SK-N-SH (cell line): ENCODE measurements around the gene MIF. TPM values are rescaled to one million over a fixed set of nuclear protein-coding genes. Genes with fewer than 3 reads are reported as not detected.

Experiments used
- CTCF ChIA-PET: fragments of 300-600, 350-600 bp; formaldehyde crosslinking; extraction: SDS; loops from one replicate; lab custom pipeline; 2021; lab: Yijun Ruan, JAX
- POLR2A ChIA-PET: fragments of 350-600 bp; sonication (Branson Sonifier 250); formaldehyde crosslinking; extraction: SDS; loops from one replicate; lab custom pipeline; 2020; ENCODE audit warnings: antibody characterized with exemption, inconsistent platforms; lab: Yijun Ruan, JAX
- DNase-seq: peaks from one replicate; pipeline ENCODE4 v3.0.0; 2012
- H2AFZ ChIP-seq: fragments of 200-600 bp; sonication (generic); 2 replicates; pipeline ENCODE4 v1.8.1; 2016; ENCODE audit warnings: antibody characterized with exemption, mild to moderate bottlenecking, low read depth
- H3F3A ChIP-seq: fragments of 200-600 bp; sonication (generic); replicated peaks from 2 replicates; pipeline ENCODE3; 2016; ENCODE audit warnings: antibody characterized with exemption, mild to moderate bottlenecking; ENCODE audit not compliant: insufficient read depth
- H3K27ac ChIP-seq, 2 experiments: fragments of 200-500 bp in 1 of 2; fragments of 200-600 bp in 1 of 2; sonication (Bioruptor generic) in 1 of 2; sonication (generic), shearing (Covaris generic) in 1 of 2; 2 replicates each; pipeline versions ENCODE4 v1.5.1 to v1.6.1; 2014 to 2016; ENCODE audit warnings: low read depth in 2 of 2, inconsistent platforms in 1 of 2, low read length in 1 of 2, mild to moderate bottlenecking in 1 of 2, mixed read lengths in 1 of 2
- H3K27me3 ChIP-seq: fragments of 200-600 bp; sonication (generic), shearing (Covaris generic); 2 replicates; pipeline ENCODE4 v1.6.1; 2016; ENCODE audit warnings: mixed run types; ENCODE audit not compliant: insufficient read depth
- H3K36me3 ChIP-seq, 2 experiments: fragments of 200-500 bp in 1 of 2; fragments of 200-600 bp in 1 of 2; sonication (Bioruptor generic) in 1 of 2; sonication (generic) in 1 of 2; replicated peaks in 1 of 2; 2 replicates each; pipeline versions ENCODE3 to v1.5.1; 2014 to 2016; ENCODE audit warnings: low read length in 1 of 2, mild to moderate bottlenecking in 1 of 2; ENCODE audit not compliant: insufficient read depth in 2 of 2, control insufficient read depth in 1 of 2
- H3K4me1 ChIP-seq, 2 experiments: fragments of 200-500 bp in 1 of 2; fragments of 200-600 bp in 1 of 2; sonication (Bioruptor generic) in 1 of 2; sonication (generic), shearing (Covaris generic) in 1 of 2; 2 replicates each; pipeline versions ENCODE4 v1.5.1 to v1.6.1; 2014 to 2016; ENCODE audit warnings: low read depth in 1 of 2, low read length in 1 of 2, mixed run types in 1 of 2; ENCODE audit not compliant: insufficient read depth in 2 of 2, control insufficient read depth in 1 of 2
- H3K4me2 ChIP-seq: fragments of 200-600 bp; sonication (generic), shearing (Covaris generic); 2 replicates; pipeline ENCODE4 v1.6.1; 2017; ENCODE audit warnings: mixed run types
- H3K4me3 ChIP-seq, 2 experiments: fragments of 200-500 bp in 1 of 2; fragments of 200-600 bp in 1 of 2; sonication (Bioruptor generic) in 1 of 2; sonication (generic), shearing (Covaris generic) in 1 of 2; 2 replicates each; pipeline versions ENCODE4 v1.5.1 to v1.8.1; 2014 to 2016; ENCODE audit warnings: low read depth in 2 of 2, inconsistent platforms in 1 of 2, low read length in 1 of 2, mild to moderate bottlenecking in 1 of 2, mixed read lengths in 1 of 2, moderate library complexity in 1 of 2
- H3K79me2 ChIP-seq: fragments of 200-600 bp; sonication (generic); 2 replicates; pipeline ENCODE4 v1.8.1; 2017; ENCODE audit warnings: mild to moderate bottlenecking; ENCODE audit not compliant: insufficient read depth
- H3K9ac ChIP-seq: fragments of 200-600 bp; sonication (generic); 2 replicates; pipeline ENCODE4 v1.6.1; 2017; ENCODE audit warnings: mixed run types
- H3K9me2 ChIP-seq: fragments of 200-600 bp; sonication (generic); 2 replicates; pipeline ENCODE4 v1.6.1; 2017; ENCODE audit warnings: mixed run types
- H3K9me3 ChIP-seq: fragments of 200-600 bp; sonication (generic); 2 replicates; pipeline ENCODE4 v1.6.1; 2017; ENCODE audit warnings: mixed run types, mild to moderate bottlenecking, moderate library complexity
- H4K20me1 ChIP-seq: fragments of 200-600 bp; sonication (generic); 2 replicates; pipeline ENCODE4 v1.6.1; 2017; ENCODE audit warnings: mild to moderate bottlenecking, mixed run types; ENCODE audit not compliant: insufficient read depth
- CHD2 ChIP-seq: fragments of 150-350 bp; IDR thresholded peaks from 2 replicates; pipeline ENCODE4 v1.6.1; 2018; ENCODE audit warnings: low read length; ENCODE audit not compliant: partially characterized antibody
- GABPA ChIP-seq: IDR thresholded peaks from 2 replicates; pipeline ENCODE4 v1.4.0; 2012; ENCODE audit warnings: low read depth, mild to moderate bottlenecking
- NRF1 ChIP-seq: IDR thresholded peaks from 2 replicates; pipeline ENCODE4 v1.6.1; 2012; ENCODE audit warnings: low read depth, mild to moderate bottlenecking, low read length
- RAD21 ChIP-seq: IDR thresholded peaks from 2 replicates; pipeline ENCODE4 v1.6.1; 2012; ENCODE audit warnings: mild to moderate bottlenecking, low read length
- SMC3 ChIP-seq: IDR thresholded peaks from 2 replicates; pipeline ENCODE4 v1.6.1; 2012; ENCODE audit warnings: low read depth, low read length, improper control_type of control experiment
- YY1 ChIP-seq: IDR thresholded peaks from 2 replicates; pipeline ENCODE4 v1.4.0; 2012; ENCODE audit warnings: low read depth, mild to moderate bottlenecking
- WGBS: methylation state at CpG from one replicate; pipeline ENCODE4 v1.1.6; 2017; ENCODE audit warnings: low lambda C conversion rate; 5-methylcytosine and 5-hydroxymethylcytosine counted together
- polyA plus RNA-seq, 3 experiments: library from polyadenylated mRNA; depleted of rRNA; stranded (reverse); fragments of >200 nt; gene quantifications; 2 replicates each; pipeline ENCODE4 v1.2.3, GENCODE V29; 2012
- TF ChIP-seq, protein P1 (sequence below): fragments of 150-350 bp; IDR thresholded peaks from 2 replicates; pipeline ENCODE4 v1.6.1; 2017; ENCODE audit warnings: antibody characterized with exemption, low read length, low read depth, borderline replicate concordance
- TF ChIP-seq, protein P2 (sequence below): IDR thresholded peaks from 2 replicates; pipeline ENCODE4 v1.4.0; 2012; ENCODE audit warnings: low read depth
- TF ChIP-seq, protein P3 (sequence below): IDR thresholded peaks from 2 replicates; pipeline ENCODE4 v1.6.1; 2012; ENCODE audit warnings: mild to moderate bottlenecking, low read depth, low read length, moderate library complexity
- TF ChIP-seq, protein P4 (sequence below): fragments of 200-600 bp; sonication (generic); IDR thresholded peaks from 2 replicates; pipeline ENCODE4 v1.6.1; 2017; ENCODE audit warnings: antibody characterized with exemption, mild to moderate bottlenecking, moderate library complexity
- TF ChIP-seq, protein P5 (sequence below): IDR thresholded peaks from 2 replicates; pipeline ENCODE4 v1.4.0; 2012; ENCODE audit warnings: low read depth, borderline replicate concordance
- TF ChIP-seq, protein P6 (sequence below): fragments of 150-350 bp; IDR thresholded peaks from 2 replicates; pipeline ENCODE4 v1.6.1; 2016; ENCODE audit warnings: mild to moderate bottlenecking, low read depth, low read length
- TF ChIP-seq, protein P7 (sequence below): IDR thresholded peaks from 2 replicates; pipeline ENCODE4 v1.4.0; 2012; ENCODE audit warnings: low read depth, borderline replicate concordance

Gene MIF
- polyA plus RNA-seq, 1 of the 3 experiments (the other 2 are of a cell fraction) = 565 TPM

DNA sequence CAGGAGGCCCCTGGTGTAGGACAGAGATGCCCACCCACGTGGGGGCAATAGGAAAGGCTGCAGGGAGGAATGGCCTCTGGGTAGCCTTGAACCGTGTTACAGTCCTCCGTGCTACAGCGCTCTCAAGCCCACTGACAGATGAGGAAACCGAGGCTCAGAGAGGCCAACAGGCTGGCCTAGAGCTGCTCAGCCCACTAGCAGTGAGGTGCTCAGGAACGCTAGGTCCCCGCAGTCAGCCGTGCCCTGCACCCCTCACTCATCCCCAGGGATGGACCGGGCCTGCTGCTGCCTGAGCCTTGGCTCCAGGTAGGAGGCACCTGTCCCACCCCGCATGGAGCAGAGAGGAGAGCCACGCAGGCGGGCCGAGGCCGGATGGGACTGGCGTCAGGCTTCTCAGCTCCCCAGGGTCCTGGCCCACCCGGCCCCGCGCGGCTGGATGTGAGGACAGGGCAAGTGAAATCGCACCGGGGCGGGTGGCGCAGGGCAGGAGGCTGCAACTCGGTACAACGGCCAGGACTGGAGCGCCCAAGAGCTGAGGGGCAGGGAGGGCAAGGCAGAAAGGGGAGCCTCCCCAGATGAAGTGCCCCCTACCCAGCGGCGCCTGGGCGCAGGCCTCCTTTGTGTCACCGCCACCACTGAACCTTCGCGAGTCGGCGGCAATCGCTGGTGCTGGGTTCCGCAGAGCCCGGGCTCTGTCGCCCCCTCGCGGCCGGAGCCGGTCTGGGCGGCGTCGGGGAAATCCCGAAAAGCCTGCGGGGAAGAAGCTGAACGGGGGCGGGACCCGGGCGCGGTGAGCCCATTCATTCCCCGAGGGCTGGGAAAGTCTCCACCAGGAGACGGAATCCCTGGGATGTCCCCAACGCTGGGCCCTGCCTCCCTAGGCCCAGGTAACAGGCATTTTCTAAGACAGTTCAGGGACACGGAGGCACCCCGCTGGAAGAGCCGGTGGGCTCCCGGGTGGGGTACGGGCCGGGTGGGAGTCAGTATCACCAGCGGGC lies 44.9 kb upstream of the MIF start:
- H3K27me3 ChIP-seq = no peaks in the 10 kb centered on the region
- ChIA-PET CTCF (interaction anchor here (0.6 to 10.1 kb wide), 74 partner anchors 9 to 479 kb away, joined by 3 to 277 read pairs (median 4); partner anchors contain the start of genes C22orf15, CHCHD10, DERL3 and MMP11), POLR2A (interaction anchor here (0.8 to 1.4 kb wide), 4 partner anchors 23 to 77 kb away, joined by 3 to 5 read pairs (median 4); partner anchors contain the start of genes MMP11 and SMARCB1)
- H3K36me3 ChIP-seq = no peaks in the 10 kb centered on the region
- H3F3A ChIP-seq = no peaks in the 10 kb centered on the region
- H2AFZ ChIP-seq = 0 out of 2 replicates have a peak overlapping the region, but pooled peaks have one; percentile 60
- DNase-seq = peak; percentile 92
- H3K9ac ChIP-seq = no peak overlapping the region
- no peaks in the 10 kb centered on the region for H3K9me3 ChIP-seq
- 49% methylated on average over 14 of the region's 62 CpGs for WGBS
- H4K20me1 ChIP-seq = no peaks in the 10 kb centered on the region
- H3K9me2 ChIP-seq = no peaks in the 10 kb centered on the region
- TF ChIP-seq YY1 (no peak), CHD2 (no peak), NRF1 (no peak), RAD21 (peak; percentile 95), GABPA (no peak), SMC3 (peak; percentile 89)
- TF ChIP-seq, protein P1, sequence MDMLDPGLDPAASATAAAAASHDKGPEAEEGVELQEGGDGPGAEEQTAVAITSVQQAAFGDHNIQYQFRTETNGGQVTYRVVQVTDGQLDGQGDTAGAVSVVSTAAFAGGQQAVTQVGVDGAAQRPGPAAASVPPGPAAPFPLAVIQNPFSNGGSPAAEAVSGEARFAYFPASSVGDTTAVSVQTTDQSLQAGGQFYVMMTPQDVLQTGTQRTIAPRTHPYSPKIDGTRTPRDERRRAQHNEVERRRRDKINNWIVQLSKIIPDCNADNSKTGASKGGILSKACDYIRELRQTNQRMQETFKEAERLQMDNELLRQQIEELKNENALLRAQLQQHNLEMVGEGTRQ = no peak
- TF ChIP-seq, protein P2, sequence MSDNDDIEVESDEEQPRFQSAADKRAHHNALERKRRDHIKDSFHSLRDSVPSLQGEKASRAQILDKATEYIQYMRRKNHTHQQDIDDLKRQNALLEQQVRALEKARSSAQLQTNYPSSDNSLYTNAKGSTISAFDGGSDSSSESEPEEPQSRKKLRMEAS = no peak; the same call in 1 of the 2 replicates
- TF ChIP-seq, protein P3, sequence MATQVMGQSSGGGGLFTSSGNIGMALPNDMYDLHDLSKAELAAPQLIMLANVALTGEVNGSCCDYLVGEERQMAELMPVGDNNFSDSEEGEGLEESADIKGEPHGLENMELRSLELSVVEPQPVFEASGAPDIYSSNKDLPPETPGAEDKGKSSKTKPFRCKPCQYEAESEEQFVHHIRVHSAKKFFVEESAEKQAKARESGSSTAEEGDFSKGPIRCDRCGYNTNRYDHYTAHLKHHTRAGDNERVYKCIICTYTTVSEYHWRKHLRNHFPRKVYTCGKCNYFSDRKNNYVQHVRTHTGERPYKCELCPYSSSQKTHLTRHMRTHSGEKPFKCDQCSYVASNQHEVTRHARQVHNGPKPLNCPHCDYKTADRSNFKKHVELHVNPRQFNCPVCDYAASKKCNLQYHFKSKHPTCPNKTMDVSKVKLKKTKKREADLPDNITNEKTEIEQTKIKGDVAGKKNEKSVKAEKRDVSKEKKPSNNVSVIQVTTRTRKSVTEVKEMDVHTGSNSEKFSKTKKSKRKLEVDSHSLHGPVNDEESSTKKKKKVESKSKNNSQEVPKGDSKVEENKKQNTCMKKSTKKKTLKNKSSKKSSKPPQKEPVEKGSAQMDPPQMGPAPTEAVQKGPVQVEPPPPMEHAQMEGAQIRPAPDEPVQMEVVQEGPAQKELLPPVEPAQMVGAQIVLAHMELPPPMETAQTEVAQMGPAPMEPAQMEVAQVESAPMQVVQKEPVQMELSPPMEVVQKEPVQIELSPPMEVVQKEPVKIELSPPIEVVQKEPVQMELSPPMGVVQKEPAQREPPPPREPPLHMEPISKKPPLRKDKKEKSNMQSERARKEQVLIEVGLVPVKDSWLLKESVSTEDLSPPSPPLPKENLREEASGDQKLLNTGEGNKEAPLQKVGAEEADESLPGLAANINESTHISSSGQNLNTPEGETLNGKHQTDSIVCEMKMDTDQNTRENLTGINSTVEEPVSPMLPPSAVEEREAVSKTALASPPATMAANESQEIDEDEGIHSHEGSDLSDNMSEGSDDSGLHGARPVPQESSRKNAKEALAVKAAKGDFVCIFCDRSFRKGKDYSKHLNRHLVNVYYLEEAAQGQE = no peak
- TF ChIP-seq, protein P4, sequence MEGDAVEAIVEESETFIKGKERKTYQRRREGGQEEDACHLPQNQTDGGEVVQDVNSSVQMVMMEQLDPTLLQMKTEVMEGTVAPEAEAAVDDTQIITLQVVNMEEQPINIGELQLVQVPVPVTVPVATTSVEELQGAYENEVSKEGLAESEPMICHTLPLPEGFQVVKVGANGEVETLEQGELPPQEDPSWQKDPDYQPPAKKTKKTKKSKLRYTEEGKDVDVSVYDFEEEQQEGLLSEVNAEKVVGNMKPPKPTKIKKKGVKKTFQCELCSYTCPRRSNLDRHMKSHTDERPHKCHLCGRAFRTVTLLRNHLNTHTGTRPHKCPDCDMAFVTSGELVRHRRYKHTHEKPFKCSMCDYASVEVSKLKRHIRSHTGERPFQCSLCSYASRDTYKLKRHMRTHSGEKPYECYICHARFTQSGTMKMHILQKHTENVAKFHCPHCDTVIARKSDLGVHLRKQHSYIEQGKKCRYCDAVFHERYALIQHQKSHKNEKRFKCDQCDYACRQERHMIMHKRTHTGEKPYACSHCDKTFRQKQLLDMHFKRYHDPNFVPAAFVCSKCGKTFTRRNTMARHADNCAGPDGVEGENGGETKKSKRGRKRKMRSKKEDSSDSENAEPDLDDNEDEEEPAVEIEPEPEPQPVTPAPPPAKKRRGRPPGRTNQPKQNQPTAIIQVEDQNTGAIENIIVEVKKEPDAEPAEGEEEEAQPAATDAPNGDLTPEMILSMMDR = peak; percentile 87
- TF ChIP-seq, protein P5, sequence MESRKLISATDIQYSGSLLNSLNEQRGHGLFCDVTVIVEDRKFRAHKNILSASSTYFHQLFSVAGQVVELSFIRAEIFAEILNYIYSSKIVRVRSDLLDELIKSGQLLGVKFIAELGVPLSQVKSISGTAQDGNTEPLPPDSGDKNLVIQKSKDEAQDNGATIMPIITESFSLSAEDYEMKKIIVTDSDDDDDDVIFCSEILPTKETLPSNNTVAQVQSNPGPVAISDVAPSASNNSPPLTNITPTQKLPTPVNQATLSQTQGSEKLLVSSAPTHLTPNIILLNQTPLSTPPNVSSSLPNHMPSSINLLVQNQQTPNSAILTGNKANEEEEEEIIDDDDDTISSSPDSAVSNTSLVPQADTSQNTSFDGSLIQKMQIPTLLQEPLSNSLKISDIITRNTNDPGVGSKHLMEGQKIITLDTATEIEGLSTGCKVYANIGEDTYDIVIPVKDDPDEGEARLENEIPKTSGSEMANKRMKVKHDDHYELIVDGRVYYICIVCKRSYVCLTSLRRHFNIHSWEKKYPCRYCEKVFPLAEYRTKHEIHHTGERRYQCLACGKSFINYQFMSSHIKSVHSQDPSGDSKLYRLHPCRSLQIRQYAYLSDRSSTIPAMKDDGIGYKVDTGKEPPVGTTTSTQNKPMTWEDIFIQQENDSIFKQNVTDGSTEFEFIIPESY = no peak
- TF ChIP-seq, protein P6, sequence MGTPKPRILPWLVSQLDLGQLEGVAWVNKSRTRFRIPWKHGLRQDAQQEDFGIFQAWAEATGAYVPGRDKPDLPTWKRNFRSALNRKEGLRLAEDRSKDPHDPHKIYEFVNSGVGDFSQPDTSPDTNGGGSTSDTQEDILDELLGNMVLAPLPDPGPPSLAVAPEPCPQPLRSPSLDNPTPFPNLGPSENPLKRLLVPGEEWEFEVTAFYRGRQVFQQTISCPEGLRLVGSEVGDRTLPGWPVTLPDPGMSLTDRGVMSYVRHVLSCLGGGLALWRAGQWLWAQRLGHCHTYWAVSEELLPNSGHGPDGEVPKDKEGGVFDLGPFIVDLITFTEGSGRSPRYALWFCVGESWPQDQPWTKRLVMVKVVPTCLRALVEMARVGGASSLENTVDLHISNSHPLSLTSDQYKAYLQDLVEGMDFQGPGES = no peak
- TF ChIP-seq, protein P7, sequence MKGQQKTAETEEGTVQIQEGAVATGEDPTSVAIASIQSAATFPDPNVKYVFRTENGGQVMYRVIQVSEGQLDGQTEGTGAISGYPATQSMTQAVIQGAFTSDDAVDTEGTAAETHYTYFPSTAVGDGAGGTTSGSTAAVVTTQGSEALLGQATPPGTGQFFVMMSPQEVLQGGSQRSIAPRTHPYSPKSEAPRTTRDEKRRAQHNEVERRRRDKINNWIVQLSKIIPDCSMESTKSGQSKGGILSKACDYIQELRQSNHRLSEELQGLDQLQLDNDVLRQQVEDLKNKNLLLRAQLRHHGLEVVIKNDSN = no peak
- peak overlapping the region; percentile 19 to 43; a peak in 2 of 4 replicates for H3K4me3 ChIP-seq
- H3K4me2 ChIP-seq = peak overlapping the region; percentile 69; the same call in 1 of the 2 replicates
- H3K27ac ChIP-seq = no peak overlapping the region
- H3K79me2 ChIP-seq = no peaks in the 10 kb centered on the region
- H3K4me1 ChIP-seq = peaks cover 4 to 36% of the 10 kb centered on the region in 2 experiments
